Common myeloid progenitor, CD34-positive (primary cell): ENCODE data around the gene SPTBN1.

Experiments
- CTCF ChIA-PET: fragments of 350-600 bp; sonication (Branson Sonifier 250); formaldehyde crosslinking; loops from one replicate; lab custom pipeline; 2021; ENCODE audit warnings: antibody characterized with exemption; lab: Charles Lee
- POLR2A ChIA-PET: fragments of 350-600 bp; sonication (Branson Sonifier 250); formaldehyde crosslinking; loops from one replicate; lab custom pipeline; 2021; ENCODE audit warnings: antibody characterized with exemption; lab: Charles Lee
- DNase-seq, 3 donors: peaks; one replicate each; pipeline versions ENCODE4 v3.0.0 to v3.0.0-alpha.2; 2013
- H3K27ac ChIP-seq, 2 experiments: 1 replicate in 1 of 2; 2 replicates in 1 of 2; pipeline ENCODE4 v1.7.0; 2013; ENCODE audit warnings: inconsistent platforms in 2 of 2, low read length in 2 of 2, mild to moderate bottlenecking in 2 of 2, low read depth in 1 of 2, moderate library complexity in 1 of 2; ENCODE audit not compliant: severe bottlenecking in 2 of 2, insufficient read depth in 1 of 2, poor library complexity in 1 of 2
- H3K27me3 ChIP-seq, 5 experiments: replicated peaks in 2 of 5; 1 replicate in 3 of 5; 2 replicates in 2 of 5; pipeline versions ENCODE4 v1.6.1 to v1.7.0; 2013; ENCODE audit warnings: low read length in 4 of 5, mild to moderate bottlenecking in 2 of 5, moderate library complexity in 2 of 5, inconsistent platforms in 1 of 5; ENCODE audit not compliant: insufficient read depth in 5 of 5, control insufficient read depth in 4 of 5
- H3K36me3 ChIP-seq, 4 experiments: 1 replicate in 2 of 4; 2 replicates in 2 of 4; pipeline versions ENCODE4 v1.6.1 to v1.7.0; 2013; ENCODE audit warnings: low read length in 3 of 4, control low read depth in 1 of 4, mild to moderate bottlenecking in 1 of 4; ENCODE audit not compliant: control insufficient read depth in 4 of 4, insufficient read depth in 4 of 4
- H3K4me1 ChIP-seq, 4 experiments: 1 replicate in 3 of 4; 2 replicates in 1 of 4; pipeline versions ENCODE4 v1.6.1 to v1.7.1; 2013; ENCODE audit warnings: low read length in 3 of 4, mild to moderate bottlenecking in 3 of 4, control low read depth in 1 of 4, inconsistent platforms in 1 of 4, moderate library complexity in 1 of 4; ENCODE audit not compliant: control insufficient read depth in 4 of 4, insufficient read depth in 4 of 4; ENCODE audit errors: control extremely low read depth in 1 of 4
- H3K4me3 ChIP-seq, 7 experiments: 1 replicate in 4 of 7; 2 replicates in 3 of 7; pipeline versions ENCODE4 v1.5.1 to v1.7.0; 2013; ENCODE audit warnings: mild to moderate bottlenecking in 7 of 7, low read length in 6 of 7, moderate library complexity in 6 of 7, inconsistent platforms in 2 of 7, low read depth in 2 of 7, control low read depth in 1 of 7; ENCODE audit not compliant: insufficient read depth in 4 of 7, control insufficient read depth in 1 of 7; ENCODE audit errors: extremely low read depth in 1 of 7
- H3K9me3 ChIP-seq, 5 experiments: 1 replicate in 4 of 5; 2 replicates in 1 of 5; pipeline versions ENCODE4 v1.6.1 to v1.7.1; 2013; ENCODE audit warnings: low read length in 4 of 5, mild to moderate bottlenecking in 2 of 5, inconsistent platforms in 1 of 5, low read depth in 1 of 5, moderate library complexity in 1 of 5; ENCODE audit not compliant: control insufficient read depth in 4 of 5, insufficient read depth in 2 of 5; ENCODE audit errors: control extremely low read depth in 1 of 5
- WGBS: methylation state at CpG from one replicate; pipeline ENCODE4 v1.1.5; 2013; ENCODE audit not compliant: insufficient coverage; 5-methylcytosine and 5-hydroxymethylcytosine counted together

Gene SPTBN1

GRCh38 chr2:54557211-54557600, 101.1 kb downstream of the SPTBN1 start:
- 83% methylated on average over 1 of the region's 1 CpG for WGBS
- POLR2A ChIA-PET: interaction anchor here (2.6 to 3.6 kb wide), 2 partner anchors 15 to 48 kb away, joined by 15 to 18 read pairs; no protein-coding TSS in a partner anchor
- no peaks in the 10 kb centered on the region for H3K9me3 ChIP-seq
- H3K27me3 ChIP-seq: no peaks in the 10 kb centered on the region
- H3K4me3 ChIP-seq: peak overlapping the region in 6 of 7 experiments; percentile 82 to 100 (median 96)
- peak overlapping the region; percentile 81 to 93 for H3K27ac ChIP-seq
- CTCF ChIA-PET: interaction anchor here (1.1 to 4.9 kb wide), 7 partner anchors 9 to 47 kb away, joined by 3 to 33 read pairs (median 4); no protein-coding TSS in a partner anchor
- no peak for DNase-seq
- peaks cover 16 to 42% (median 30%) of the 10 kb centered on the region in 4 experiments for H3K4me1 ChIP-seq
- H3K36me3 ChIP-seq: no peaks in the 10 kb centered on the region

GRCh38 chr2:54557601-54558187, 101.6 kb downstream of the SPTBN1 start:
- peaks cover 18 to 47% (median 34%) of the 10 kb centered on the region in 4 experiments for H3K4me1 ChIP-seq
- H3K27ac ChIP-seq: peak overlapping the region; percentile 81 to 93
- peak overlapping the region; percentile 80 to 100 (median 95) for H3K4me3 ChIP-seq
- H3K9me3 ChIP-seq: no peaks in the 10 kb centered on the region
- DNase-seq: peak; percentile 66 to 84 (median 78)
- ChIA-PET POLR2A (interaction anchor here (0.5 to 3.6 kb wide), 7 partner anchors 11 to 57 kb away, joined by 3 to 21 read pairs (median 4); no protein-coding TSS in a partner anchor), CTCF (interaction anchor here (1.0 to 4.9 kb wide), 15 partner anchors 8 to 60 kb away, joined by 3 to 33 read pairs (median 4); no protein-coding TSS in a partner anchor)
- no peaks in the 10 kb centered on the region for H3K36me3 ChIP-seq
- 1% methylated on average over 45 of the region's 48 CpGs for whole genome bisulfite sequencing
- H3K27me3 ChIP-seq: no peaks in the 10 kb centered on the region

GRCh38 chr2:54558188-54559005, 102.3 kb downstream of the SPTBN1 start:
- ChIA-PET CTCF (interaction anchor here (0.9 to 4.9 kb wide), 21 partner anchors 8 to 82 kb away, joined by 3 to 33 read pairs (median 4); no protein-coding TSS in a partner anchor), POLR2A (interaction anchor here (0.5 to 3.6 kb wide), 8 partner anchors 11 to 56 kb away, joined by 3 to 21 read pairs (median 4); no protein-coding TSS in a partner anchor)
- H3K36me3 ChIP-seq: no peaks in the 10 kb centered on the region
- H3K9me3 ChIP-seq: no peaks in the 10 kb centered on the region
- H3K4me1 ChIP-seq: peaks cover 24 to 50% (median 35%) of the 10 kb centered on the region in 4 experiments
- DNase-seq: peak; percentile 81 to 95 (median 92)
- no peaks in the 10 kb centered on the region for H3K27me3 ChIP-seq
- peak overlapping the region; percentile 81 to 93 for H3K27ac ChIP-seq
- under 1% methylated on average over 28 of the region's 59 CpGs for WGBS
- peak overlapping the region; percentile 80 to 100 (median 95) for H3K4me3 ChIP-seq

- Histone ChIP-seq H3K4me3 (peak overlapping the region; percentile 80 to 100 (median 95)), H3K36me3 (no peaks in the 10 kb centered on the region), H3K9me3 (no peaks in the 10 kb centered on the region), H3K4me1 (peaks cover 24 to 49% (median 33%) of the 10 kb centered on the region in 4 experiments), H3K27ac (peak overlapping the region; percentile 81 to 93), H3K27me3 (no peaks in the 10 kb centered on the region)
- POLR2A ChIA-PET: interaction anchor here (1.2 to 3.6 kb wide), 5 partner anchors 10 to 46 kb away, joined by 3 to 21 read pairs (median 15); no protein-coding TSS in a partner anchor
- CTCF ChIA-PET: interaction anchor here (0.9 to 4.9 kb wide), 18 partner anchors 9 to 82 kb away, joined by 3 to 33 read pairs (median 6); no protein-coding TSS in a partner anchor
- peak in 1 of 3 donors; percentile 44 for DNase-seq
- WGBS: 0% methylated on average over 3 of the region's 5 CpGs
Observed at GRCh38 chr2:54559006-54559445, 102.9 kb downstream of the SPTBN1 start.

GRCh38 chr2:54559593-54560145, 103.5 kb downstream of the SPTBN1 start:
- H3K27ac ChIP-seq: peak overlapping the region; percentile 81 to 93
- peaks cover 24 to 53% (median 34%) of the 10 kb centered on the region in 4 experiments for H3K4me1 ChIP-seq
- ChIA-PET POLR2A (interaction anchor here (0.6 to 3.6 kb wide), 4 partner anchors 12 to 113 kb away, joined by 3 to 21 read pairs (median 16); no protein-coding TSS in a partner anchor), CTCF (interaction anchor here (0.9 to 4.9 kb wide), 14 partner anchors 10 to 52 kb away, joined by 3 to 33 read pairs (median 7); no protein-coding TSS in a partner anchor)
- 0% methylated on average over 7 of the region's 9 CpGs for WGBS
- no peaks in the 10 kb centered on the region for H3K9me3 ChIP-seq
- no peaks in the 10 kb centered on the region for H3K27me3 ChIP-seq
- peaks cover 0 to 5% (median 0%) of the 10 kb centered on the region in 4 experiments for H3K36me3 ChIP-seq
- H3K4me3 ChIP-seq: peak overlapping the region; percentile 45 to 100 (median 95)
- peak in 1 of 3 donors; percentile 42 for DNase-seq
